Urinary bladder (tissue), 4 donors: ENCODE data around the gene SPG7. TPM values are rescaled to one million over a fixed set of nuclear protein-coding genes. Genes with fewer than 3 reads are reported as not detected.

ENCODE experiments used
- DNase-seq: peaks from one replicate; pipeline ENCODE4 v3.0.0-alpha.2; 2015; ENCODE audit errors: extremely low spot score
- H3K27ac ChIP-seq: one replicate; pipeline ENCODE4 v1.5.1; 2013; ENCODE audit warnings: low read depth, mild to moderate bottlenecking, moderate library complexity
- H3K36me3 ChIP-seq: one replicate; pipeline ENCODE4 v1.6.1; 2013; ENCODE audit warnings: mild to moderate bottlenecking, moderate library complexity; ENCODE audit not compliant: insufficient read depth
- H3K4me1 ChIP-seq: one replicate; pipeline ENCODE4 v1.6.1; 2013; ENCODE audit warnings: mild to moderate bottlenecking, moderate library complexity; ENCODE audit not compliant: insufficient read depth
- H3K4me3 ChIP-seq: one replicate; pipeline ENCODE4 v1.5.1; 2013; ENCODE audit warnings: low read depth, low read length
- WGBS: extraction: QIAGEN DNeasy Blood & Tissue Kit; methylation state at CpG from one replicate; pipeline ENCODE4 v1.1.7; 2013; 5-methylcytosine and 5-hydroxymethylcytosine counted together
- polyA plus RNA-seq: library from polyadenylated mRNA; stranded (reverse); fragments of 200-250 nt; gene quantifications from one replicate; pipeline ENCODE4 v1.2.3, GENCODE V29; 2013
- total RNA-seq: library from RNA; depleted of rRNA; stranded (reverse); fragments of >200 nt; gene quantifications from one replicate; pipeline ENCODE4 v1.2.3, GENCODE V29; 2014
- donor health status: healthy with polysubstance abuse.
- donor health status: healthy.

The SPG7 gene
- total and polyA plus RNA-seq, 2 donors = 77.8 to 85.4 TPM

DNA sequence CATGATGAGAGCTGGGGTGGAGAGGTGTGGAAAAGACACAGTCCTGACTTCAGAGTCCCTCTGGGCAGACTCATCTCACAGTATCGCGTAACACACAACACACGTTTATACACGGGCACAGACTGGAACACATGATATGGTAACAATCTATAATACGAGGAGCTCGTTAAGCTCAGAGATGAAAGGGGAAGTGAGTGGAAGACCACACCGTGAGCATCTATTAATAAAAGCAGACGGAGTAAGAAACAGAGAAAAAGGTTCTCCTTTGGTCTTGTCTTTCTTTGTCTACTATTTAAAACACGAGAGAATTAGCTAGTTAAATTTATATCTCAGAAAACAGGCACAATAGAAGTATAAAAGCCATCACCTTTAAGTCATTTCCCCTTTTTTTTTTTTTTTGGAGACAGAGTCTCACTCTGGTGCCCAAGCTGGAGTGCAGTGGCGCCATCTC lies 31.4 kb upstream of the SPG7 start:
- no peak for DNase-seq
- Histone ChIP-seq H3K4me3 (no peak overlapping the region), H3K4me1 (peaks cover 7% of the 10 kb centered on the region), H3K27ac (no peak overlapping the region), H3K36me3 (no peaks in the 10 kb centered on the region)
- WGBS = 67% methylated on average over 10 of the region's 10 CpGs

DNA sequence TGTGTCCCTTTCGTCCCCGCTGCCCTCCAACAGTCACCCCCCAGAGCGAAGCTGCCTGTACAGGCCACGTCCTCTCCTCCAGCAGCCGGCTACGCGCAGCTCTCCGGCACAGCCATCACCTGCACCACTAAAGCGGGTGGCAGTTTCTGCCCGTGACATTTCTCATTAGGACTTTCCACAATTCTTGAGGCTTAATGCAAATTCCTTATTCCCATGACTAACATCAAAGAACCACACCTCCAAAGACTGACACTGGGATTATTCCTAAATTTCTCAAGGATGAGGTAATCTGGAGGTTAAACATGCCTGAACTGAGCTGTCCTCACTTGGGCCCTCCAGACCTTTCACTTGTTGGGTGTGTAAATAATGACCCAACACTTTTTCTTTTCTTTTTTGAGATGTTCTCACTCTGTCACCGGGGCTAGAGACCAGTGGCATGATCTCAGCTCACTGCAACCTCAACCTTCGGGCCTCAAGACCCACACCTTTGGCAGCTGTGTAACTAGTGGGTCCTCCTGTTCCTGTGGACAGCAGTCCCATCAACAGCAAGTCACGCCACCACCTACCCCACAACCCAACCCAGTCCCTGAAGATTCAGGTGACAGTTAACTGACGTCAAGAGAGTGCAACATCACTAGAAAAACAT lies 29.5 kb upstream of the SPG7 start:
- H3K4me1 ChIP-seq = peaks cover 9% of the 10 kb centered on the region
- no peak overlapping the region for H3K27ac ChIP-seq
- no peak overlapping the region for H3K4me3 ChIP-seq
- 84% methylated on average over 14 of the region's 14 CpGs for WGBS
- no peak for DNase-seq
- H3K36me3 ChIP-seq = no peaks in the 10 kb centered on the region

DNA sequence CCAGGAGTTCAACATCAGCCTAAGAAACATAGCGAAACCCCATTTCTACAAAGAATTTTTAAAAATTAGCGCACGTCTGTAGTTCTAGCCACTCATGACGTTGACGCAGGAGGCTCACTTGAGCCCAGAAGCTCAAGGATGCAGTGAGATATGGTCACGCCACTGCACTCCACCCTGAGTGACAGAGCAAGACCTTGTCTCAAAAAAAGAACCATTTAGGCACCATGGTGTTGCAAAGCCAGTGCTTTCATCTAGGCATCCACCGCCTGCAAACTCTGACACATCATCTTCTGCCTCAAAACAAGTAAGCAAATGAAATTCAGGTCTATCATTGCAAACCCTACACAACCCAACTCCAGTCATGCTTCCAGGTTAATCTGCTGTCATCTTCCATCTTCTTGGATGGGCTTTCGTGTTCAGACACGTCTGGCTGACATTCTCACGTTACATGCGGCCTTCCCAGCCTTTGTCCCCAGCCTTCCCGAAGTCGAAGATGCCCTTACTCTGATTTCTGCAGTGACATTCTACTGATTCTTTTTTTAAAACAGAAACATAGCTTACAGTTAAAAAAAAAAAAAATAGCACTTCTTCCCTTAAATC lies 26.7 kb upstream of the SPG7 start:
- peaks cover 5% of the 10 kb centered on the region for H3K4me1 ChIP-seq
- H3K27ac ChIP-seq = no peak overlapping the region
- no peak for DNase-seq
- H3K36me3 ChIP-seq = no peaks in the 10 kb centered on the region
- no peak overlapping the region for H3K4me3 ChIP-seq
- 89% methylated on average over 13 of the region's 13 CpGs for WGBS

DNA sequence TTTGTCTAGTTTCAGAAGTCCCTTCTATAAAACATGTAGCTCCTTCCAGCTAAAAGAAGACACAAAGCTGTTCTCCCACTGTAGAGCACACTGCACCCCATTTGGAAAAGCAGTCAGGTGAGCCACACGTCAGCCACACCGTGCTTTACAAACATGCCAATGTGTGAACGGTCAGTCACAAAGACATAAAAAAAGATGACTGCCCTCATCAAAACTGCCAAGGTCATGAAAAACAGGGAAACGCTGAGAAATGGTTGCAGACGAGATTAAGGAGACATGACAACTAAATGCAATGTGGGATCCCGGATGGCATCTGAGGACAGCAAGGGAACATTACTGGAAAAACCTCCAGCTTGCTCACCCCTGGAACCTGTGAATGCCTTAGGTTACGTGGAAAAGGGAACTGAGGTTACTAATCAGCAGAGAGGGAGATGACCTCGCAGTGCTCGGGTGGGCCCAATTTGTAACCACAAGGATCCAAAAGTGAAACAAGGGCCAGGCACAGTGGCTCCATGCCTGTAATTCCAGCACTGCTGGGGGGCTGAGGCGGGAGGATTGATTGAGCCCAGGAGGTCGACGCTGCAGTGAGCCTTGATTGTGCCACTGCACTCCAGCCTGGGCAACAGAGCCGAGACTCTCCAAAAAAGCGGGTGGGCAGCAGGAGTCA lies 25.9 kb upstream of the SPG7 start:
- peaks cover 4% of the 10 kb centered on the region for H3K4me1 ChIP-seq
- WGBS = 62% methylated on average over 14 of the region's 14 CpGs
- no peak overlapping the region for H3K4me3 ChIP-seq
- H3K36me3 ChIP-seq = no peaks in the 10 kb centered on the region
- no peak overlapping the region for H3K27ac ChIP-seq
- DNase-seq = no peak

DNA sequence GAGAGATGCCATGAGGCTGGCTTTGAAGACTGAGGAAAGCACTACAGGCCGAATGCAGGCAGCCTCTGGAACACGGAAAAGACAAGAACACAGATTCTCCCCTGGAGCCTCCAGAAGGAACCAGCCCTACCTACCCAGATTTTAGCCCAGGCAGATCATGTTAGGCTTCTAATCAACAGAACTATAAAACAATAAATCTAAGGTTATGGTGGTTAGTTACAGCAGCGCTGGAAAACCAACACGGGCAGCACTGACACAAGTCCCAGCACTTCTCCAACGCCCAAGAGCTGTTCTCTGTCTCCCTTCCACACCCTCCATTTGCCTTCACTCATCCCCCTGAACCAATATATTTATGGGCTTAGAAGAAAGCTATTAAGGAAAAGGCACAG lies 25.4 kb upstream of the SPG7 start:
- WGBS = 54% methylated on average over 5 of the region's 5 CpGs
- Histone ChIP-seq H3K36me3 (no peaks in the 10 kb centered on the region), H3K27ac (no peak overlapping the region), H3K4me1 (peaks cover 4% of the 10 kb centered on the region), H3K4me3 (no peak overlapping the region)
- no peak for DNase-seq

DNA sequence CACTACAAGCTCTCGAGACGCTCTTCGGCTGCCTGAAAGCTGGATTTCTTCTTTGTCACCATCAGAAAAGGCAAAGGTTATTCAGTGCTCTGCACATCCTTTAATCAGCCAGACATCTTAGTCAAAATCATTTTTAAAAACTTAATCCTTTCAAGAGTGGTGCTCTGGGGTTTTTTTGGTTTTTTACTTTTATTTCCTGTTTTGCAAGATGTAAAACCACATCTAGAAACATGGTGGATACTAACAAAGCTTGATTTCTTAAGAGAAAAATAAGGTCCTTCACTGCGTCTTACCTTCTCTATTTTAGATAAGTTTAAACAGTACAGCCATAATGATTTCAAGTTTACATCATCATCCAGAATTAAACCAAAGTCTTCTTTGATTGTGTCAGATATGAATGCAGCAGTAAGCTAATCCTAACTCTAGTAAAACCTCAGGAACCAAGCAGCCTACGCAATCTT lies 24.1 kb upstream of the SPG7 start:
- no peak overlapping the region for H3K27ac ChIP-seq
- 70% methylated on average over 5 of the region's 5 CpGs for WGBS
- no peak for DNase-seq
- no peaks in the 10 kb centered on the region for H3K36me3 ChIP-seq
- no peak overlapping the region for H3K4me3 ChIP-seq
- peaks cover 4% of the 10 kb centered on the region for H3K4me1 ChIP-seq

DNA sequence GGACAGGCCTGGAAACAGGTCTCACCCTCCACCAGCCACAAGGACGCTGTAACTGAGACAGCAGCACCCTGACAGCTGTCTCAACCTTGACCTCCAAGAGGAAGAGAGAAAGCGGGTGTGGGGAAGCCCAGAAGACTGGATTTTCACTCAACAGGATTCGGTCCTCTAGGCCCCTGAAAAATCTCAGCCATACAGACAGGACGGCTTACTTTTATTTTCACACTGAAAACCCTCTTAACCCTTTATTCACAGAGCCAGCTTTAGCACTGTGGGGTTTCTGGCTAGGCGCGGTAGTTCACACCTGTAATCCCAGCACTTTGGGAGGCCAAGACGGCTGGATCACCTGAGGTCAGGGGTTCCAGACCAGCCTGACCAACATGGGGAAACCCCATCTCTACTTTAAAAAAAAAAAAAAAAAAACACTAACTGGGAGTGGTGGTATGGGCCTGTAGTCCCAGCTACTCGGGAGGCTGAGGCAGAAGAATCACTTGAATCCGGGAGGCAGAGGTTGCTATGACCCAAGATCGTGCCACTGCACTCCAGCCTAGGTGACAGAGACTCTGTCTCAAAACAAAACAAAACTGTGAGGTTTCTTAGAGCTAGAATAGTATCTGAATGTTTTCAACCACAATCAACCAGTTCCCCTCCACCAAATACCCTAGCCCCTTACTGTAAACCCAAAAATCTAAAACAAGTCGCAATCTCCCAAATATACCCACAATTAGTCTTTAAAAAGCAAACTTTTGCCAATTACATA lies 23.1 kb upstream of the SPG7 start:
- WGBS = 72% methylated on average over 11 of the region's 11 CpGs
- peaks cover 4% of the 10 kb centered on the region for H3K4me1 ChIP-seq
- no peak overlapping the region for H3K27ac ChIP-seq

DNA sequence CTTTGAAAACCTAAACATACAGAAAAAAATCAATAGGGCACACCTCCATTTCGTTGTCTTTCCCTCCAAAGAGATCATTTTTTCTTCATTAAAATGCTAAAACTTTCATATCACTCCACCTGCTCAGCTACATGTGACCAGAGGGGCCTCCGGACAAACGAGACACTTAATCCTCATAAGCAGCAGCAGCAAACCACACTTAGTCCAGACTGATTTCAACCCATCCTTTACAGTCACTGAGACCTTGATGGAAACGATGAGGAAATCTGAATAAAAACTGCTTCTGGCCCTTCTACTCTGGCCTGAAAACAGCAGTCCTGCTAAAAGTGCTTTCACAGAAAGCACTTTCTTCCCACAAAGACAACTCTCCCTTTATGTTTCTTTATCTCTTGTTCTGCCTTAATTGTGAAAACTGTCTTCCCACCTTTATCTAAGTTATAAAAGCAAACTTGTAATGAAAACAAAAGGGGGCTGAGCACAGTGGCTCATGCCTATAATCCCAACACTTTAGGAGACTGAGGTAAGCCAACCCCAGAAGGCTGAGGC lies 22.4 kb upstream of the SPG7 start:
- WGBS = 29% methylated on average over 4 of the region's 4 CpGs
- no peak for DNase-seq
- H3K36me3 ChIP-seq = no peaks in the 10 kb centered on the region
- H3K27ac ChIP-seq = no peak overlapping the region
- peaks cover 4% of the 10 kb centered on the region for H3K4me1 ChIP-seq
- H3K4me3 ChIP-seq = no peak overlapping the region

More for the DNA sequence above, 23.1 kb upstream of the SPG7 start:
- Histone ChIP-seq H3K4me3 (no peak overlapping the region), H3K36me3 (no peaks in the 10 kb centered on the region)
- no peak for DNase-seq

DNA sequence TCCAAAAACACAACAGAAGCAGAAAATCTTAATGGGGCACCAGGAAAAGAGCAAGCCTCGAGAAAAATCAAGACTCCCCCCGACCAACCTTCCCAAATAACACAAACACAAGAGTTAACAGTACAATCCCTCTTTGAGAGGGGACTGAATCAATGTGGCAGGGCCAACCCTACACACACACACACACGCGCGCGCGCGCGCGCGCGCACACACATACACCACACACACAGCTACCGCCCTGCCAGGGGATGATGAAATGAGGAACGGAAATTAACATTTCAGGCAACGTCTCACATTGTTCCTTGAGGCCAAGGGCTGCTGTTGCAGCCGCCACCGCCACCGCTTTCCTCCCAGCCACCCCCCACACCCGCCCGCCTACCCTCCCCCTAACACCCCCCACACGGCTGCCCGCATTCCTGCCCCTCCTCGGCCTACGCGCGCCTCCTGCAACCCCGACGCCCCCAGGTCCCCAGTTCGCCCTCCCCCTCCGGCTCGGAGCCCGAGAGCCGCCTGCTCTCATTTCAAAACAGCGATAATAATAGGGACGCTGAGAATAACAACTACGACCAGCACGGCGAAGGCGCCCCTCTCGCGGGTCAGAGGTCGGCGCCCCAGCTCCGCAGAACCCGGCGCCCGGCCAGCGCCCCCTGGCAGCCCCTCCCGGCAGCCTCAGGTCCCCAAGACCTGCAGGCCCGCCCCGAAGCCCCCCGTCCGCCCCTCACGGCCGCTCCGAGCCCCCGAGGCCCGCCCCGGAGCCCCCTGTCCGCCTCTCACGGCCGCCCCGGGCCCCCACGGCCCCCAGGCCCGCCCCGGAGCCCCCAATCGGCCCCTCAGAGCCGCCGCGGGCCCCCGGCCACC lies 18.9 kb upstream of the SPG7 start:
- Histone ChIP-seq H3K4me1 (no peaks in the 10 kb centered on the region), H3K4me3 (peak overlapping the region; percentile 100), H3K27ac (peak overlapping the region; percentile 97), H3K36me3 (no peaks in the 10 kb centered on the region)
- peak; percentile 73 for DNase-seq
- WGBS = under 1% methylated on average over 71 of the region's 71 CpGs

DNA sequence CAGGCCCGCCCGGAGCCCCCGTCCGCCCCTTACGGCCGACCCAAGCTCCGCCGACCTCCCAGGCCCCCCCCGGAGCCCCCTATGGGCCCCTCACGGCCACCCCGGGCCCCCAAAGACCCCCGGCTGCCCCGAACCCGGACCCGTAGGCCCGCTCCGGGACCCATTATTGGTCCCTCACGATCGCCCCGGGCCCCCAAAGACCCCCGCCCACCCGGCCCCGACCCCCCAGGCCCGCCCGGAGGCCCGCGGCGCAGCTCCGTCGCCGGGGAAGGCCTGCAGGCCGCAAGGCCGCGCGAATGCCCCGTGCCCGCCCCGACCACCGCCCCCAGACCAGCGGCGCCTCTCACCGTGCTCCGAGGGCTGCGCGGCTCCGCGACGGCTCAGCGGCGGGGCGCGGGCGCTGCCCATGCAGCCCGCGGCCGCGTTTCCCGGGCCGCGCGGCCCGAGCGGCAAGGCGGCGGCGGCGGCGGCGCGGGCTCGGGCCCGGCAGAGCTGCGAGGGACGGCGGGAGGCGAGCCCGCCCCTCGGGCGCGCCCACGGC lies 18.2 kb upstream of the SPG7 start:
- Histone ChIP-seq H3K4me3 (peak overlapping the region; percentile 100), H3K27ac (peak overlapping the region; percentile 97), H3K4me1 (no peaks in the 10 kb centered on the region), H3K36me3 (no peaks in the 10 kb centered on the region)
- under 1% methylated on average over 81 of the region's 81 CpGs for WGBS
- no peak for DNase-seq

DNA sequence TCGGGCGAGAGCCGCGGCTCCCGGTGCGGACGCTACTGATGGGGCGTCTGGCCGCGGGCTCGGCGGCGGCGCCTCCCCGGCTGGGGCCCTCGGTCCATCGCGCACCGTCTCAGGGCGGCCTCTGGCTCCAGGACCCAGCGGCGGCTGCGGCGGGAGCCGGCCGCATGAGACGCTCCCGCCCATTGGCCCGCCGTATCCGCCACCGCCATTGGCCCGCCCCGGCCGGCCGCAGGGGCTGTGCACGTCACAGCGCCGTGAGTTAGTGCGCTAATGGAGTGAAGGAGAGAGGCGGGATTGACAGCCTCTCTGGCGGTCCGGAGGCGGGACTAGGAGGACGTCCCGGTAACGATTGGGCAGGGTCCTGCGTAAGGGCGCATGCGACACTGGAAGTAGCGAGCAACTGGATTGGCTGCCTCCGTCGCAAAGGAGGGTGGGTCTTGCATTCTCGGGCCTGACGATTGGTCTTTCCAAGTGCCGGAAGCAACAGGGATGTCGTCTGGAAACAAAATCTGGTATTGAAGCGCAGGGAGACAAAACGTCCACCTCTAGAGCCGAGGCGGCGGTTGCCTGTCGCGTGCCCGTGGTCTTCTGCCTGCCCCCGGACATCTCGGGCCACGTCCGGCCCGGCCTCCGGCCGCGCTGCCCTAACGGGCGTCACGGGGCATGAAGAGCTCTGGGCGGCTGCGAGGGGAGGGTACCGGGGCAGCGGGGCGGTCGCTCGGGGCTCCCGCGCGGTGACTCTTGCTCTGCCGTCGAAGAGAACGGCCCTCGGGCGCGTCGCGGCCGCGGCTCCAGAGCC lies 17.6 kb upstream of the SPG7 start, which contains the start of gene ANKRD11:
ANKRD11 (minus strand) TSS at position 123 of the 799 bp plus-strand sequence. CDS start 173,542 bp downstream, outside the sequence.
- under 1% methylated on average over 96 of the region's 96 CpGs for WGBS
- peak; percentile 98 for DNase-seq
- Histone ChIP-seq H3K36me3 (no peaks in the 10 kb centered on the region), H3K27ac (peak within 1 kb of the TSS; percentile 97), H3K4me3 (peak within 1 kb of the TSS; percentile 100), H3K4me1 (no peaks in the 10 kb centered on the region)
